BJ (cell line): ENCODE data around the gene ADM5. TPM values are rescaled to one million over a fixed set of nuclear protein-coding genes. Genes with fewer than 3 reads are reported as not detected.

Experiments used
- CTCF ChIA-PET: fragments of 350-600 bp; formaldehyde crosslinking; extraction: SDS; loops from one replicate; lab custom pipeline; 2021; ENCODE audit warnings: antibody characterized with exemption, inconsistent platforms; lab: Yijun Ruan, JAX
- POLR2A ChIA-PET: fragments of 300-600 bp; sonication (Branson Sonifier 250); formaldehyde crosslinking; extraction: SDS; loops from one replicate; lab custom pipeline; 2021; ENCODE audit warnings: antibody characterized with exemption; lab: Charles Lee
- DNase-seq: peaks from one replicate; pipeline ENCODE4 v3.0.0-alpha.2; 2011; ENCODE audit warnings: low read depth
- H3K27me3 ChIP-seq: 2 replicates; pipeline ENCODE4 v1.6.0; 2011; ENCODE audit warnings: low read length; ENCODE audit not compliant: control insufficient read depth, insufficient read depth
- H3K36me3 ChIP-seq: 2 replicates; pipeline ENCODE4 v1.5.1; 2011; ENCODE audit warnings: low read length; ENCODE audit not compliant: control insufficient read depth, insufficient read depth
- H3K4me3 ChIP-seq: 2 replicates; pipeline ENCODE4 v1.5.1; 2011; ENCODE audit warnings: low read depth, mild to moderate bottlenecking, control low read depth, low read length
- CTCF ChIP-seq: IDR thresholded peaks from 2 replicates; pipeline ENCODE4 v1.5.1; 2011; ENCODE audit warnings: low read depth, mild to moderate bottlenecking, control low read depth, inconsistent platforms, low read length, moderate library complexity; ENCODE audit not compliant: insufficient read depth
- polyA plus RNA-seq: library from polyadenylated mRNA; depleted of rRNA; stranded (reverse); fragments of >200 nt; gene quantifications from 2 replicates; pipeline ENCODE4 v1.2.3, GENCODE V29; 2011

ADM5 gene
- polyA plus RNA-seq, 1 experiment: 0.39 TPM

- Histone ChIP-seq H3K27me3 (no peaks in the 10 kb centered on the region), H3K4me3 (peak overlapping the region; percentile 56), H3K36me3 (peaks cover 5% of the 10 kb centered on the region)
- TF ChIP-seq CTCF: no peak
- ChIA-PET POLR2A (no interaction called here), CTCF (interaction anchor here (0.6 to 3.9 kb wide), 3 partner anchors 12 to 152 kb away, joined by 3 to 41 read pairs (median 4); no protein-coding TSS in a partner anchor)
- DNase-seq: no peak
Observed at GRCh38 chr19:49691243-49692146, 2.1 kb downstream of the ADM5 start.

- TF ChIP-seq CTCF: no peak
- peaks cover 6% of the 10 kb centered on the region for H3K36me3 ChIP-seq
- H3K4me3 ChIP-seq: peak overlapping the region; percentile 56
- DNase-seq: no peak
- ChIA-PET POLR2A (no interaction called here), CTCF (interaction anchor here (0.6 kb wide), 1 partner anchor 153 kb away, joined by 3 read pairs; no protein-coding TSS in a partner anchor)
- no peaks in the 10 kb centered on the region for H3K27me3 ChIP-seq
Observed at GRCh38 chr19:49692147-49692506, 2.7 kb downstream of the ADM5 start.

GRCh38 chr19:49696115-49696514 is 6.7 kb downstream of the ADM5 start:
- Histone ChIP-seq H3K27me3 (no peaks in the 10 kb centered on the region), H3K4me3 (no peak overlapping the region), H3K36me3 (peaks cover 4% of the 10 kb centered on the region)
- TF ChIP-seq CTCF: no peak
- ChIA-PET CTCF (interaction anchor here (1.4 kb wide), 1 partner anchor 22 kb away, joined by 4 read pairs; no protein-coding TSS in a partner anchor), POLR2A (no interaction called here)
- DNase-seq: no peak

- ChIA-PET POLR2A (no interaction called here), CTCF (interaction anchor here (1.4 kb wide), 1 partner anchor 21 kb away, joined by 4 read pairs; no protein-coding TSS in a partner anchor)
- Histone ChIP-seq H3K36me3 (peaks cover 6% of the 10 kb centered on the region), H3K4me3 (no peak overlapping the region), H3K27me3 (no peaks in the 10 kb centered on the region)
- no peak for DNase-seq
- TF ChIP-seq CTCF: no peak
Observed at GRCh38 chr19:49696865-49697264, 7.5 kb downstream of the ADM5 start.

- Histone ChIP-seq H3K27me3 (no peaks in the 10 kb centered on the region), H3K36me3 (peaks cover 6% of the 10 kb centered on the region), H3K4me3 (no peak overlapping the region)
- CTCF ChIA-PET: interaction anchor here (1.2 kb wide), 1 partner anchor 17 kb away, joined by 7 read pairs; no protein-coding TSS in a partner anchor
- TF ChIP-seq CTCF: no peak
- POLR2A ChIA-PET: no interaction called here
- DNase-seq: no peak
Observed at GRCh38 chr19:49699364-49699763, 10.0 kb downstream of the ADM5 start.
